Measurements from ENCODE around the gene GPR26.

GPR26 gene

GRCh38 chr10:123741711-123742110 lies 75.6 kb downstream of the GPR26 start:
- TF ChIP-seq POLR2A (IDR thresholded peaks at IDR 0.05; ENCODE audit: low read depth, low read length): no peak
- FAIRE-seq: no peak

GRCh38 chr10:123742751-123743440 lies 76.7 kb downstream of the GPR26 start:
- FAIRE-seq (no peak), DNase-seq (ENCODE audit: insufficient read length, low spot score) (no peak)
- no peak for TF ChIP-seq POLR2A (IDR thresholded peaks at IDR 0.05; ENCODE audit: low read depth, low read length)

More at GRCh38 chr10:123741711-123742110, 75.6 kb downstream of the GPR26 start:
- no peak for DNase-seq (ENCODE audit: insufficient read length, low spot score)

- DNase-seq (ENCODE audit: insufficient read length, low spot score) (no peak), FAIRE-seq (no peak)
- no peak for TF ChIP-seq POLR2A (IDR thresholded peaks at IDR 0.05; ENCODE audit: low read depth, low read length)
Measured at GRCh38 chr10:123743441-123744223, 77.5 kb downstream of the GPR26 start.

DNA sequence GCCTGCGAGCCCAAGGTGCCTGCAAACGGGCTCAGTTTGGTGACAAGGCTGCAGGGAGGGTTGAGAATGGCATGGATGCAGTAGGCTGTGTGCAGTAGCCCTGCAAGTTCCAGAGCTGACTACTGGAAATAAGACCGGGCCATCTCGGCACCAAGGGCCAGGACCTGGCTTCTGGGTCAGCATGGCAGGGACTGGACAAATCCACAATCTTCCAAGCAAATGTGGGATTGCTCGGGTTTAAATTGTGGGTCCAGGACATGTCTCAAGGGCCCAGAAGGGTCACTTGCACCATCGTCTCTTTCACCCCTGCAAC lies 78.0 kb downstream of the GPR26 start:
- DNase-seq (ENCODE audit: insufficient read length, low spot score) (no peak), FAIRE-seq (no peak)
- no peak for TF ChIP-seq POLR2A (IDR thresholded peaks at IDR 0.05; ENCODE audit: low read depth, low read length)
